Left colon (tissue), 2 donors: ENCODE measurements around the gene SCN8A. TPM values are rescaled to one million over a fixed set of nuclear protein-coding genes. Genes with fewer than 3 reads are reported as not detected.
A peak's percentile ranks its signal among the peaks of the same experiment; 100 is the strongest.
"Not testable (repeated sequence)": the region's sequence is repeated elsewhere in the genome, so short reads cannot be mapped to it uniquely, and the experiment has no call there.

ENCODE experiments used
- ATAC-seq: fragments of 200-7000 bp; cut with Tn5 transposase; one replicate; pipeline ENCODE4 v1.9.1; 2020; ENCODE audit warnings: mild to moderate bottlenecking, moderate library complexity
- DNase-seq, 2 donors: peaks; one replicate each; pipeline ENCODE4 v3.0.0-alpha.2; 2020
- intact Hi-C, 2 donors: fragments of 100-400 bp; cut with DNase I in 1 of 2; cut with micrococcal nuclease in 1 of 2; formaldehyde crosslinking; loops; one replicate each; pipeline versions ENCODE4 v1.11.2 to v1.14.0; 2022; cut with DNase I, micrococcal nuclease
- total RNA-seq, 2 donors: library from RNA; stranded (reverse); fragmentation: NEBNext Ultra II Directional; extraction: Animal tissue kit (Norgen Biotek cat#: 25700); gene quantifications; one replicate each; pipeline ENCODE4 v1.2.1, GENCODE V29; 2021
- donor health status: DM: no; HTN: no; CAD: no.
- donor health status: DM: yes; HTN: yes; CAD: no.

SCN8A gene
- total RNA-seq, 2 donors from 2014 or later, result 4.9 to 9.2 TPM

DNA sequence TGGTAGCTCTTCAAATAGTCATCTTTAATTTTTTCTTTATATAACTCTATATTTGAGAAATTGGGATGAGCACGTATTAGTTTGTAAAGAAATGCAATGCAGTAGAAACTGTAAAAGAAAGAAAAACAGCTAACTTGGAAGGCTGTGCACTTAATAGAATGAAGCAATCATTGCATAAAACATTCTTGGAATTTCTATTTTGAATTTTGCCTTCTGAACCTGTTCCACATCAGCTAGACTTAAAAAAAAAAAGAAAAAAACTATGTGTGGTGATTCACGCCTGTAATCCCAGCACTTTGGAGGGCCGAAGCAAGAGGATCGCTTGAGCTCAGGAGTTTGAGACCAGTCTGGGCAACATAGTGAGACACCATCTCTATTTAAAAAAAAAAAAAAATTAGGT lies 29.4 kb downstream of the SCN8A start:
- intact Hi-C loops, result no loop called here
- ATAC-seq (no peak), DNase-seq (no peak)

- no peak for DNase-seq
- peak; percentile 63 for ATAC-seq
Measured at GRCh38 chr12:51621156-51621922, 30.3 kb downstream of the SCN8A start.

DNA sequence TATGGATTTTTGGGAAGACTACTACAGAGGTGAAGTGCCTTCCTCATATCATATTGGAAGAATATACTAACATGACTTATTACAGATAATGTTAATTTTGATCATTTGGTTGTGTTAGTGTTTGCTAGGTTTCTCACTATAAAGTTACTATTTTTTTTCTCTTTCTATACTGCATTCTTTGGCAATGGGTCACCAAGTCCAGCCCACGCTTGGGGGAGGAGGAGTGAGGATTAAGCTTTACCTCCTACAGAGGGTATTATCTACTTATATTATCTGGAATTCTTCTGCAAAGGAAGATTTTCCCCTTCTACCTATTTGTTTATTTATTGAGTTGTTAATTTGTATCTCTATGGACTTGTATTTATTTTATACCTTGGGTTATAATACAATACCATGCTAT lies 31.5 kb downstream of the SCN8A start:
- intact Hi-C loops, result no loop called here
- DNase-seq (no peak), ATAC-seq (no peak)

More at GRCh38 chr12:51621156-51621922, 30.3 kb downstream of the SCN8A start:
- intact Hi-C loops, result no loop called here

DNA sequence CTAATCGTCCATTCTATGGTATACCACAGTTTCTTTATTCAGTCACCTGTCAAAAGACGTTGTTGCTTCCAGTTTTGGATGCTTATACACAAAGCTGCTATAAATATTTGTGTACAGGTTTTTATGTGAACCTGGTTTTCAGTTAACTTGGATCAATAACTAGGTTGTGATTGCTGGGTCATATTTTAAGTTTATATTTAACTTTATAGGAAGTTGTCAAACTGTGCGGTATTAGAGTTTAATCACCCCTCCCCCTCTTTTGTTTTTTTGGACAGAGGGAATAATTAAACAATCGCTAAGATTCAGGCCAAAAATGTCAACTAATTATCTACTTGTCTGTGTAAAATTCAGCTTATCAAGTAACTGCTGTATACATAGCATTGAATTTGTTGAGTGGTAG lies 34.3 kb downstream of the SCN8A start:
- intact Hi-C loops, result no loop called here
- ATAC-seq (no peak), DNase-seq (no peak)

DNA sequence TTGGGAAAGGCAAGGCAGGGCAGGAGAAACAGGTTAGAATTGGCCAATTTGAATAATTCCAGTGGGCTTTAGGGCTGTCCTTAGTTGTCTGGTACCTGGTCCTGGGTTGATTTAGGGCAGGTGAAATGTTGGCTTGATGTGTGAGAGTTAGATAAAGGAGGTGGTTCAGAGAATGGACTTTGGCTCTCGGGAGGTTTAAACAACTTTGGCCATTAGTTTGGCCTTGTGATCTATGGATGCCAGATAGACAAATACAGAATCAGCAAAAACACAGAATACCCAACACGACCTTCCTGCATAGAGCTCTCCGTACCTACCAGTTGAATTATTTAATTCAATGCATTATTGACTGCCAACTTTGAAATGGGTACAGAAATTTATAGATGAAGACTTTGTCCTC lies 35.1 kb downstream of the SCN8A start:
- intact Hi-C loops, result no loop called here
- DNase-seq (no peak), ATAC-seq (no peak)

DNA sequence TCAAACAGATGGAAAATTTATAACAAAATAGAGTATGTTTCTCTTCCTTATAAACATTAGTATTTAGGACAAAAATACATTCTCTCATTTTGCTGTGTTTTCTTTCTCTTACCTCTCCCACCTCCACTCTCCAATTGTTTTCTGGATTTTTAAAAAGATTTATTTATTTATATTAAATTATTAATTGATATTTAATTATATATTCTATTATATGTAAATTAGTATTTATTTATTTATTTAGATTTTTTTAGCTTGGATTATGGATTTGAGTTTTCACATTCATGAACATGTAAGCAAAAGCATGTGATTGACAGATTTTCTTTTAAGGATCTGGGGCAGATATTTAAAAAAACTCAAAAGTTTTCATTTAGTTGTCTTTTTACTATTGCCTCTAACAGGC lies 35.6 kb downstream of the SCN8A start:
- ATAC-seq, result no peak
- intact Hi-C loops, result no loop called here
- DNase-seq, result no peak

DNA sequence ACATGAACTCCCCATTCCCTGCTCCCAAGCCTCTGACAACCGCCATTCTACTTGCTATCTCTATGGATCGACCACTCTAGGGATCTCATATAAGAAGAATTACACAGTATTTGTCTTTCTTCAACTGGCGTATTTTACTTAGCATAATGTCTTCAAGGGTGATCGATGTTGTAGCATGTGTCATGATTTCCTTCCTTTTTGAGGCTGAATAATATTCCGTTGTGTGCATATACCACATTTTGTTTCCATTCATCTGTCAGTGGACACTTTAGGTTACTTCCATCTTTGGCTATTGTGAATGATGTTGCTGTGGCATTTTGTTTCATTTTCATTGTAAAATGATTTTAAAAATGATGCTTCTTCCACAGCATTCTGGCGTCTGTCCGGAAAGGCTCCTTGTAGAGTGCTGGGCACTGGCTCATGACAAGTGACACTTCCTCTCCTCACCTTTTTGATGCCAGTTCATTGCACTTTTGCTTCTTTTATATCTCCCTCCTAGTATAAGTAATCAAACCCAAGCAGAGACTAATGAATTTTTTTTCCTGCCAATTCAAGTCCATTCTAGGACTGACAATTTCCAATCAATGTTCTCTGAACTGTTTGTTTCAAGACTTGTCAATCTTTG lies 39.3 kb downstream of the SCN8A start:
- intact Hi-C loops, result no loop called here
- ATAC-seq, result no peak
- DNase-seq, result no peak

DNA sequence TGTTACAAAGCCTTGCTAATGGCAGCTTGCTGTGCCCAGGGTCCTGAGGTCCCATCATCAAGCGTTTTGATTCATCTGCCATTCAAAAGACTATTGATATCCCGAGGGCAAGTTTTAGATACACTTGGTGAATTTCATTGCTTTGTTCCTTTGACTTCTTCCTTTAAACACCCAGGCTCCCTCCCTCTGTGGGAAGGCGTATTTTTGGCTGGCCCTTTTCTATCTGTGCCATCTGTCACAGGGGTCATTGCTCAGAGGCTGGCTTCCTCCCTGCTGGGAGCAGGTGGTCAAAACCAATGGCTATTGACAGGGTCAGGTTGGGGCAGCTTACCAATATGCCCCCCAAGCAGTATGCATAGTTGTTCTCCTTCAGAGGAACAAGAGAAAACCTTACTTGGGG lies 40.0 kb downstream of the SCN8A start:
- DNase-seq (no peak), ATAC-seq (no peak)
- intact Hi-C loops, result no loop called here

- DNase-seq, result no peak
- no peak for ATAC-seq
- intact Hi-C loops, result no loop called here
Measured at GRCh38 chr12:51631591-51631990, 40.6 kb downstream of the SCN8A start.

DNA sequence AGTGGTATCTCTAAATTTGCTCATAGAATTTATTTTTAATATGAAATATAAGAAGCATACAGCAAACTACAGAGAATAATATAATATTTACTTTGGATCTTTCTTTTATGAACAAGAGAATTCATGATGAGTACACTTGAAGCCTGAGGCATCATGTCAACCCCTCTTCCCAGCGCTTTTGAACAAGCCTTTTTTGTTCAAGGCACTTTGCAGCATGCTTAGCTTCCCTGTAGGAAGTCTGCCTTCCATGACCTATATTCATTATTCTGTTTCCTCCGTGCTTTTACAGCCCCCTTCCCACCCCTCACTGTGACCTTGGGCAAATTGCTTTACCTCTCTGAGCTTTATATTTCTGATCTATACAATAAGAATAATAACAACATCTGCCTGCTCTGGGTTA lies 41.6 kb downstream of the SCN8A start:
- ATAC-seq, result no peak
- intact Hi-C loops, result no loop called here
- DNase-seq, result no peak

DNA sequence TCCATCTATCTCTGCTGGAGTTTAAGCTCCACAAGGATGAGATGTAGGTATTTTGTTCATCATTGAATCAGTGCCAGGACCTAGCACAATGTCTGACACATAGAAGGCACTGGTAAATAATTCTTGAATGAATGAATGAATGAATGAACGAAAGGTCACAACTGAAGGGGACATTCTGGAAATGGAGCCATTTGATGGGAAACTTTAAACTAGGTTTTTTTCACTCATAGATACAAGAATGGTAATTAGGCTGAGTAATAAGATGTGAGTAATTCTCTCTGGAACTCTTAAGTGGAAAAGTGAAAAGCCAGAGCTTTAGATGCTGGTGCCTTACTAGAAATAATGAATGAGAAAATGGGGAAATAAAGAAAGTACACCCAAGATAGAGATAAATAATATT lies 44.3 kb downstream of the SCN8A start:
- DNase-seq (no peak), ATAC-seq (no peak)
- intact Hi-C loops, result no loop called here

DNA sequence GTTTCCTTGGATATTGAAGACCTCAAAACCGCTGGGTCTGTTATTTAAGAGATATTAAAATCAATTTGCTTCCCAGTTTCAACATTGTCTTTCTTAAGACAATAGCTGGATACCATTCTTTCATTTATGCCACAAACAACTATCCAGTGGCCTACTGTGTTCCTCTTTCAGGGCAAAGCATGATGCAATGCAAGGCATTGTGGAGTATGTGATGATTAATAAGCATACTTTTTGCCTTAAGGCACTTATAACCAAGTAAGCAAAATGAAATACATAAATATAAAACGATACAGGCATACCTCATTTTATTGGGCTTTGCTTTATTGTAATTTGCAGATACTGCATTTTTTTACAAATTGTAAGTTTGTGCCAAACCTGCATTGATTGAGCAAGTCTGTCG lies 45.5 kb downstream of the SCN8A start:
- DNase-seq (no peak), ATAC-seq (no peak)

GRCh38 chr12:51636986-51637385 lies 46.0 kb downstream of the SCN8A start:
- ATAC-seq (no peak), DNase-seq (no peak)
- intact Hi-C loops, result no loop called here

More for the DNA sequence above, 45.5 kb downstream of the SCN8A start:
- intact Hi-C loops, result no loop called here

- no peak for DNase-seq
- intact Hi-C loops, result no loop called here
- ATAC-seq, result no peak
Measured at GRCh38 chr12:51639361-51639760, 48.3 kb downstream of the SCN8A start.

DNA sequence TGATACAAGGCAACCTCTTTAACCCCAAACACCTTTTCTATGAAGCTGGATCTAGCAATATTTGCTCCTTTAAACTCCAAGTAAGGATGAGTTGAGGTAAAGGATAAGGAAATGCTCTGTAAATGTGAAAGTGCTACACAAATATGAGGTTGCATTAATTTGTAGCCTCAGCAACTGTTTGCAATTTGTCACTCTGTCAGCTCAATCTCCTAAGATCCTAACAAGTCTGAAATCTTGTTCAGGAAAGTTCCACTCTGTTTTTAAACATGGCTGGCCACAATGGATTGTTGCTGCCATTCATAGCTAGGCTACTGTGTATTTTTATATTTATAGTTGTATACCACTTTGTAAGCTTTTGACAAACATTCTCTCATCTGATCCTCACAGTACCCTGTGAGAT lies 51.3 kb downstream of the SCN8A start:
- intact Hi-C loops, result no loop called here
- no peak for DNase-seq
- ATAC-seq, result no peak

DNA sequence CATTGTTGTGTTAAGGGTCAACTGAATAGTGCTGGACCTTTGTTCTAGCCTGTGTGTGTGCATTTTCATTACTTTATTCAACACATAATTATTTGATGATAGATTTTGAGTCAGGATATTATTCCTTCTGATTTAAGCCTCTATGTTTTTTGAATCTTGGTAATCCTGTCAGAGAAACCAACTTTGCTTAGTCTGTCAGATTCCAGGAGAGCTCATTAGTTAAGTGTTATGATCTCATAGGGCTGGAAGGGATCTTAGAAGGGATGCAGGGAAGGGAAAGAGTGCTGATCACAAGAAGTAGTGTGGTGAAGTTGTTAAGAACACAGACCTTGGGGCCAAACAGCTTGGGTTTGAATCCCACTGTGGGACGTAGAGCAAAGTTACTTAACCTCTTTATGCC lies 52.9 kb downstream of the SCN8A start:
- ATAC-seq, result no peak
- intact Hi-C loops, result no loop called here

GRCh38 chr12:51644691-51645090 lies 53.7 kb downstream of the SCN8A start:
- intact Hi-C loops, ATAC-seq: not testable (repeated sequence)

More for the DNA sequence above, 52.9 kb downstream of the SCN8A start:
- no peak for DNase-seq

GRCh38 chr12:51645961-51646360 lies 54.9 kb downstream of the SCN8A start:
- ATAC-seq (no peak), DNase-seq (no peak)
- intact Hi-C loops, result no loop called here

More at GRCh38 chr12:51644691-51645090, 53.7 kb downstream of the SCN8A start:
- DNase-seq, result not testable (repeated sequence)

DNA sequence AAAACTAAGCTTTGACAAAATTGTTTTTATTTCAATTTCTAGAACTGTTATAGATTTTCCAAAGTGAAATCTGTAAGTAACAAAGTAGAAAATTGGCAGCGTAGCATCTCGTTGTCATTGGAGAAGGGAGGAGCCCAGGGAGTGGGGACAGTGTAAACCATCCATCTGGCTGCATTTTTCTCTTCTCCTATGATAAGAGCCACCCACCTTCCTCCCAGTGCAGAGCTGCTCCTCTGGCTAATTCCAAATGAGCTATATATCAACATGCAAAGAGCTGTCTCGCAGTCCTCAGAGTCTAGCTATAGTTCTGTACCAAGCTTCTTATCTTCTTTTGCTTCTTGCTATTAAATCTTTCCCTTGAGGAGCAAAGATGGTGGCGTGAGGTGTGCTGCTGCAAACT lies 56.6 kb downstream of the SCN8A start:
- ATAC-seq (no peak), DNase-seq (no peak)
- intact Hi-C loops, result no loop called here

DNA sequence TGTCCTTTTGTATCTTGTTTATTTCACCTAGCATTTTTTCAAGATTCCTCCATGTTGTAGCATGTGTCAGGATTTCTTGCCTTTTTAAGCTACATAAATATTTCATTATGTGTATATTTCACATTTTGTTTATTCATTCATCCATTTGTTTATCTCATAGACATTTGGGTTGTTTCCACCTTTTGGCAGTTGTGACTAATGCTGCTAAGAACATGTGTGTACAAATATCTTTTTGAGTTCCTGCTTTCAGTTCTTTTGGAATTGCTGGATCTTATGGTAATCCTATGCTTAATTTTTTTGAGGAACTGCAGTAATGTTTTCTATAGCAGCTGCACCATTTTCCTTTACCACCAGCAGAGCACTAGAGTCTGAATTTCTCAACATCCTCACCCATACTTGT lies 62.4 kb downstream of the SCN8A start:
- ATAC-seq (no peak), DNase-seq (no peak)
- intact Hi-C loops, result no loop called here

DNA sequence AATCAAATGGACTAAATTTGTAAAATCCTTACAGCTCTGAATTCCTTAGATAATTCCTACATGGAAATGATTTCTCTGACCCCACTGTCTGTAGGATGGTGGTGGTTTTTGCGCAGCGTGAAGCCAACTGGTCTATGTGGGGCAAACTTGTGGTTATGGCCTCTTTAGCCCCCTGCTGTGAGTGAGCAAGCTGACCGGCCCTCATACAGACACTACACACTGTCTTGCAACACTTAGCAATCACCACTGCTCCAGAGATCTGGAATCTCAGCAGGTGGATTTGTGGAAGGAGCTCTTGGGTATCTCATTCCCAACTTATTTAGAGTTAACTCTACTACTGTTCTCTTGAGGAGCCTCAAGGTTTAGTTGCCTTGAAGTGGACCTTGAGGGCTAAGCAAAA lies 70.2 kb downstream of the SCN8A start:
- ATAC-seq, result no peak
- no peak for DNase-seq
- intact Hi-C loops, result no loop called here
